ENCODE results near the gene MINDY2. TPM values are rescaled to one million over a fixed set of nuclear protein-coding genes. Genes with fewer than 3 reads are reported as not detected.

Gene MINDY2
- total RNA-seq, 4 donors from 2014 or later: 7.1 to 22.0 (median 9.8) TPM

- DNase-seq (no peak), ATAC-seq (no peak)
- H3K27me3 ChIP-seq: no peaks in the 10 kb centered on the region
- H3K4me1 ChIP-seq: peaks cover 28 to 52% of the 10 kb centered on the region in 2 donors
- TF ChIP-seq POLR2A (IDR thresholded peaks at IDR 0.05) (no peak), CTCF (IDR thresholded peaks at IDR 0.05 in 4 of 5, conservative IDR thresholded peaks at IDR 0.05 in 1 of 5) (no peak)
- H3K27ac ChIP-seq: no peak overlapping the region
- intact Hi-C loops (cut with DNase I; ENCODE audit: low total_unique reads) (no loop called here), in situ Hi-C loops (cut with MboI; ENCODE audit: low sequenced_read_pairs in 4 of 4) (no loop called here)
- H3K9me3 ChIP-seq: no peaks in the 10 kb centered on the region
- H3K36me3 ChIP-seq: no peaks in the 10 kb centered on the region
- no peak overlapping the region for H3K4me3 ChIP-seq
Observed at GRCh38 chr15:58738046-58738707, 32.9 kb upstream of the MINDY2 start.

- DNase-seq: no peak
- in situ Hi-C loops (cut with MboI; ENCODE audit: low sequenced_read_pairs in 4 of 4): no loop called here
- no peak overlapping the region for H3K27ac ChIP-seq
- TF ChIP-seq POLR2A (IDR thresholded peaks at IDR 0.05) (no peak), CTCF (IDR thresholded peaks at IDR 0.05 in 4 of 5, conservative IDR thresholded peaks at IDR 0.05 in 1 of 5) (no peak)
- no peaks in the 10 kb centered on the region for H3K27me3 ChIP-seq
- H3K9me3 ChIP-seq: no peaks in the 10 kb centered on the region
- H3K4me3 ChIP-seq: no peak overlapping the region
- H3K36me3 ChIP-seq: no peaks in the 10 kb centered on the region
- intact Hi-C loops (cut with DNase I; ENCODE audit: low total_unique reads): loop anchor here (10.0 kb wide), 1 partner anchor 216 kb away; no protein-coding TSS in a partner anchor
- ATAC-seq: no peak
- H3K4me1 ChIP-seq: peaks cover 26 to 56% of the 10 kb centered on the region in 2 donors
Observed at GRCh38 chr15:58740436-58740835, 30.7 kb upstream of the MINDY2 start.

GRCh38 chr15:58741032-58741431 lies 30.1 kb upstream of the MINDY2 start:
- intact Hi-C loops (cut with DNase I; ENCODE audit: low total_unique reads) (loop anchor here (10.0 kb wide), 1 partner anchor 216 kb away; no protein-coding TSS in a partner anchor), in situ Hi-C loops (cut with MboI; ENCODE audit: low sequenced_read_pairs in 4 of 4) (no loop called here)
- no peak overlapping the region for H3K27ac ChIP-seq
- TF ChIP-seq POLR2A (IDR thresholded peaks at IDR 0.05): no peak
- TF ChIP-seq CTCF (IDR thresholded peaks at IDR 0.05 in 4 of 5, conservative IDR thresholded peaks at IDR 0.05 in 1 of 5): no peak
- peaks cover 26 to 62% of the 10 kb centered on the region in 2 donors for H3K4me1 ChIP-seq
- no peaks in the 10 kb centered on the region for H3K36me3 ChIP-seq
- no peaks in the 10 kb centered on the region for H3K9me3 ChIP-seq
- DNase-seq (no peak), ATAC-seq (no peak)
- no peaks in the 10 kb centered on the region for H3K27me3 ChIP-seq
- H3K4me3 ChIP-seq: no peak overlapping the region

- Histone ChIP-seq H3K4me3 (no peak overlapping the region), H3K27me3 (no peaks in the 10 kb centered on the region), H3K27ac (no peak overlapping the region), H3K4me1 (peaks cover 33 to 73% of the 10 kb centered on the region in 2 donors), H3K9me3 (no peaks in the 10 kb centered on the region), H3K36me3 (no peaks in the 10 kb centered on the region)
- TF ChIP-seq CTCF (IDR thresholded peaks at IDR 0.05 in 4 of 5, conservative IDR thresholded peaks at IDR 0.05 in 1 of 5): no peak
- TF ChIP-seq POLR2A (IDR thresholded peaks at IDR 0.05): no peak
- ATAC-seq (no peak), DNase-seq (no peak)
- intact Hi-C loops (cut with DNase I; ENCODE audit: low total_unique reads): loop anchor here (10.0 kb wide), 1 partner anchor 217 kb away; no protein-coding TSS in a partner anchor
- in situ Hi-C loops (cut with MboI; ENCODE audit: low sequenced_read_pairs in 4 of 4): no loop called here
Observed at GRCh38 chr15:58742022-58742813, 28.9 kb upstream of the MINDY2 start.

Measured in gastrocnemius medialis (tissue), 4 donors.